GM19240 (cell line): Measurements from ENCODE around the gene EDIL3.

Source experiments
- DNase-seq: peaks from one replicate; pipeline ENCODE4 v3.0.0; 2011; ENCODE audit warnings: low spot score; ENCODE audit not compliant: insufficient read length

Gene EDIL3

GRCh38 chr5:83919071-83920041 lies 465.3 kb downstream of the EDIL3 start:
- no peak for DNase-seq

- no peak for DNase-seq
These were observed 467.3 kb downstream of the EDIL3 start for GRCh38 chr5:83917261-83917908.

GRCh38 chr5:83914662-83915418 lies 469.8 kb downstream of the EDIL3 start:
- no peak for DNase-seq

GRCh38 chr5:83914199-83914598 lies 470.5 kb downstream of the EDIL3 start:
- DNase-seq = no peak

GRCh38 chr5:83913593-83913992 lies 471.1 kb downstream of the EDIL3 start:
- DNase-seq = no peak

- no peak for DNase-seq
These were observed 473.2 kb downstream of the EDIL3 start for GRCh38 chr5:83911367-83911919.

- DNase-seq = no peak
These were observed 484.4 kb downstream of the EDIL3 start for GRCh38 chr5:83900306-83900705.

- DNase-seq = no peak
These were observed 485.2 kb downstream of the EDIL3 start for GRCh38 chr5:83899326-83899970.

- DNase-seq = no peak
These were observed 488.8 kb downstream of the EDIL3 start for GRCh38 chr5:83895860-83896259.

GRCh38 chr5:83891261-83891660 lies 493.4 kb downstream of the EDIL3 start:
- DNase-seq = no peak
